Hematopoietic multipotent progenitor cell treated with erythropoietin and hydrocortisone succinate and interleukin-3 and kit ligand, for 17 days (in vitro differentiated cells): ENCODE measurements around the gene NID1.
"Not testable (repeated sequence)": the region's sequence is repeated elsewhere in the genome, so short reads cannot be mapped to it uniquely, and the experiment has no call there.

Experiments
- DNase-seq: peaks from one replicate; pipeline ENCODE4 v3.0.0-alpha.2; 2015; ENCODE audit warnings: low spot score

NID1 gene

DNA sequence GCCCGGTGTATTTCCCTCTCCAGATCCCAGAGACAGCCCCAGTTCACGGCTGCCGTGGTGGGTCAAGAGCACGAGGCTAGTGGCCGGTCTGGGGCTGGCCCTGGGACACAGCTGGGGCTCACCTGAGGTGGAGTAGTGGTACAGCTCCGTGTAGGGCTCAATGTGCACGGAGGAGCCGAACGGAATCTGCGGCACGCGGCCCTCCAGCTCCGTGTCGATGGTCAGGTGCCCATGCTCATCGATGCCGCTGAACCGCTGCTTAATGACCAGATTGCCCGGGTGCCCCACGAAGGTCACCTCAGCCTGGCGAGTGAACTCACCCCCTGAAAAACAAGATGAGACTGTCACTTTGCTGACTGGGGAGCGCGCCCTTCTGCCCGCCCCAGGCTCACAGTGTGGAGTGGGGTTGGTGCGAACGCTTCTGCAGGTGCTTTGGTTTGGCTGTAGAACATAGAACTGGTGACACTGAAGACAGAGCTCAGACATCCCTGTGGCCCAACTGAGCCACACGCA lies 35.4 kb downstream of the NID1 start:
- no peak for DNase-seq

DNA sequence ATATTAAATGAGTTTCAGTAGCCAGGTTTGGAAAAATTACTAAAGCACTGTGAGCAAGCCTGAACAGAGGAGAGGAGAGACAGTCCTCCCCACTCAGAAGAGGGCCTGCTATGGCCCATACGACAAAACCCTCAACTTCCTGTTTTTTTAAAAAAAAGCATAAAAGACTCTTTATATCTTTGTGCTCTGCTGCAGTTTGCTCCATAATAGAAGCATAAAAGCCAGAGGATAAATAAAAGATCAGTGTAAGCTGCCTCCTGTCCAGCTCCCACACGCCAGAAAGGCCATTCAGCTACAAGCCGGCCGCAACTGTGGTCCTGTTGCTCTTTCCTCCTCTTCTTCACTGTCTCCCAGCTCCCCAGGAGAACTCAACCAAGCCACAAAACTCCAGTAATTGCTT lies 37.8 kb downstream of the NID1 start:
- no peak for DNase-seq

DNA sequence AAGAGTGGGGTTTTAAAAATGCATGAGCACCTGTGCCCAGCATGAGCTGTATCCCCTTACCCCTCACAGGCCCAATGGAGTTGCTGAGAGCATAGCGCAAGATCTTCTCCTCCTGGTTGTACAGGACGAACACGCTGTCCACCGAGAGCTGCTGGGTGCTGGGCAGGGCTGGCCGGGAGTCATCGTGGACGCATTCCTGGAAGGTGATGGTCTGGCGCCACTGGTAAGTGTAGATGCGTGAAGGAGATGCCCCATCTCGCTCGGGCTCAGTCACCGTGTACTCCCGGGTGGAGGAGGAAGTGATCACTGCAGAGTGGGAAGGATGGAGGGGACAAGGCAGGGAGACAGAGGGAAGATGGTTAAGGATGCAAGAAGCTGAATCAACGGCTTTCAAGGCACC lies 39.1 kb downstream of the NID1 start:
- no peak for DNase-seq

DNA sequence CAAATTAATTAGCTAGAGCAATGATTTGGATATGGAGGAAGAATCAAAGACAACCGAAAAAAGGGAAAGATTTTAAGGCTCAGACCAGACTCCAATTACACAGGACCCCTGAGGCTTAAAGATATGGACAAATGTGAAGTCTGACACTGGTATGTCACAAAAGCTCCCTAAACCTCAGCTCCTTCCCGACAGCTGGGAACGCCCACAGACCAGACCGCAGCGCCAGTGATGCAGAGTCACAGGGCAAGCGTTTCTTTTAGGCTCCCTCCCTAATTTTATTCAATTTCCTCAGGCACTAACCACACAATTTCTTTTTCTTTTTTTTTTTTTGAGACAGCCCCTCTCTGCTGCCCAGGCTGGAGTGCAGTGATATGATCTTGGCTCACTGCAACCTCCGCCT lies 40.2 kb downstream of the NID1 start:
- DNase-seq, result no peak

DNA sequence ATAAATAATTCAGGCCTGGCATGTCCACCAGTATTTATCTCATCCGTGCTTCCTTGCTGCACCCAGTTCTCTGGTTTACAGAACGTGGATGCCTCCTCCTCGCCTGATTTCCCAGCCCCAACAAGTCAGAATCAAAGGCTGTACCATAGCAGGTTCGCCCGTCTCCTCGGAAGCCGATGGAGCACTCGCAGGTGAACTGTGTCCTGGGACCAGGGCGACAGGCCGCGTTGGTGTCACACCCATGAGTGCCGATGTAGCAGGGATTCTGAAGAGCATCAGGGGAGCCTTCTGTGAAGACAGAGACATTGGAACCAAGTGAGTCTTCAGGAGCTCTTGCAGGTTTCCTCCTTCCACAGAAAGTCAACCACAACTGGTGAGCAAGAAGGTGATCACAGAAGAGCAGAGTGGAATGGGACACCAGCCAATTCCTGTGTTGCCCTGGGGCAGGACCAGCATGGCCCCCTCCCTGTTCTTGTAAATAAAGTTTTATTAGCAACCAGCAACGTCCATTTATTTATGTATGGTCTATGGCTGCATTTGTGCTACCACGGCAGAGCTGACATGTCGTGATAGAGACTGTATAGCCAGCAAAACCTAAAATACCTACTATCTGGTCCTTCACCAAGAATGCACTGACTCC lies 40.8 kb downstream of the NID1 start:
- DNase-seq, result no peak

GRCh38 chr1:236021424-236022135 lies 43.3 kb downstream of the NID1 start:
- DNase-seq, result no peak

- DNase-seq, result no peak
Observed at GRCh38 chr1:236020359-236021219, 44.3 kb downstream of the NID1 start.

- DNase-seq, result no peak
Observed at GRCh38 chr1:236018885-236019453, 45.9 kb downstream of the NID1 start.

GRCh38 chr1:236016782-236017400 lies 48.0 kb downstream of the NID1 start:
- DNase-seq, result no peak

DNA sequence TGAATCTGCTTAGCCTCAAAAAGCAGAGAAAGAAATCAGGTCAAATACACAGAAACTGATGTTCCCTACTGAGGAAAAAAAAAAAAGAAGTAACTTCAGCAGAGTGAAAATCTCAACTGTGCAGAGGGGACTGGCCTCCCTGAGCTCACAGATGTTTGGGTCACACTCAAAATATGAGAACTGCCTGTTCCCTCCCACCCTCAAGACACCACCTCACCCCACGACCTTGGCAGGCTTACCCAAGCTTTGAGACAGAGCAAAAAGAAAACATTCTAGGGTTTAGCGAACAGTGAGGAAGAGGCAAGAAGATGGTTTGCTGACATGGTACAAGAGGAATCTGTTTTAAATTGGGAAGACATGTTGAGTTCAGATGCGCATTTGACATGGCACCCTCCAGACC lies 48.8 kb downstream of the NID1 start:
- no peak for DNase-seq

DNA sequence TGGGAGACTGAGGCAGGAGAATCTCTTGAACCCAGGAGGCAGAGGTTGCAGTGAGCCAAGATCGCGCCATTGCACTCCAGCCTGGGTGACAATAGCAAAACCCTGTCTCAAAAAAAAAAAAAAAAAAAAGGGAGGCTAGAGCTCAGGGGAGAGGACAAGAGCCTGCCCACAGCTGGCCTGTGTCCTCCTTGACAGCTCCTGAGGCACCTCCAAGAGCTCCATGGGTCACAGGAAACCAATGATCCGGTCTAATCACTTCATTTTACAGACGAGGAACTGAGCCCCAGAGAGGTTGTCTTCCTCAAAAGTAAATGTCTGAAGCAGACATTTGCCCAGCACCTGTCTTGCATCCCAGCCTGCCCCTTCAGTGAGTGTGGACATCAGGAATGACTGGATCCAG lies 49.4 kb downstream of the NID1 start:
- no peak for DNase-seq

DNA sequence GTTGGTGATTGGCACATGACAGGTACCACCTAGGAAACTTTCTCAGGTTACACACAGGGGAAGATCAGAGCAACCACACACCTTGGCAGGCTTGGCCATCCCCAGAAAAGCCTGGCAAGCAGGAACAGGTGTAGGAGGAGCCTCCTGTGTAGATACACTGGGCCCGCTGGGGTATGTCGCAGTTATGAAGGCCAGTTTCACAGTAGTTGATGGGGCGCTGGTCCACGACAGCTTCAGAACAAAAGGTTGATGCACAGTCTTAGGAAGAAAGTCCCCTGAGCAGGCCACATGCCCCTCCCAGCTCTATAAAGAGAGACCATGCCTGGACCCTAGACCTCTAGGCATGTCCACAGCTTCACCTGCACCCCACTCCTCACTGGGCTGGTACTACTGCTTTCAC lies 51.6 kb downstream of the NID1 start:
- no peak for DNase-seq

GRCh38 chr1:236011641-236012040 lies 53.2 kb downstream of the NID1 start:
- DNase-seq, result no peak

DNA sequence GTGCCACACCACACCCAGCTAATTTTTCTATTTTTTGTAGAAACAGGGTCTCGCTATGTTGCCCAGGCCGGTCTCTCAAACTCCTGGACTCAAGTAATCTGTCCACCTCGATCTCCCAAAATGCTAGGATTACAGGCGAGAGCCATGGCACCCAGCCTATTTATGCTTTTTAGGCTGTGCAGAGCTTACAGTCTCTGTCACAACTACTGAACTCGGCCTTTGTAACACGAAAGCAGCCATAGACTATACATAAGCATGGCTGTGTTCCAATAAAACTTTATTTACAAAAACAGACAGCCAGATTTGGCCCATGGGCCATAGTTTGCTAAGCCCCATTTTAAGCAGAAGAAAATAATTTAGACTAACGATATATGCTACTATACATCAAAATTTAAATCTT lies 54.4 kb downstream of the NID1 start:
- no peak for DNase-seq

GRCh38 chr1:236009857-236010256 lies 55.0 kb downstream of the NID1 start:
- no peak for DNase-seq

GRCh38 chr1:236009191-236009590 lies 55.7 kb downstream of the NID1 start:
- DNase-seq, result no peak

DNA sequence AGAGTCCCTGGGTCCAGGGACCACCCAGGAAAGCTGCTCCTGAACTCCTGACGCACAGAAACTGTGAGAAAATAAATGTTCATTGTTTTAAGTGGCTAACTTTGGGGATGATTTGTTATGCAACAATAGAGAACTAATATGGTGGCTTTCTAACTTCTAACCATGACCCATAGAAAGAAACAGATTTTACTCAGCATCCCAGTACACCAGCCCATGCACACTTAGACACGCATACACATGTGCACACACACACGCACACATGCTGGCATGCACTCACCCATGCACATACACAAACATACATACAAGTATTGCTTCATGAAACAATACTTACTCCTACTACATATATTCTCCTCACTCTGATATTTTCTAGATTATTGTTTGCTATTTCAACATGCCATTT lies 57.1 kb downstream of the NID1 start:
- no peak for DNase-seq

- DNase-seq, result not testable (repeated sequence)
Observed at GRCh38 chr1:236003058-236003457, 61.8 kb downstream of the NID1 start.

DNA sequence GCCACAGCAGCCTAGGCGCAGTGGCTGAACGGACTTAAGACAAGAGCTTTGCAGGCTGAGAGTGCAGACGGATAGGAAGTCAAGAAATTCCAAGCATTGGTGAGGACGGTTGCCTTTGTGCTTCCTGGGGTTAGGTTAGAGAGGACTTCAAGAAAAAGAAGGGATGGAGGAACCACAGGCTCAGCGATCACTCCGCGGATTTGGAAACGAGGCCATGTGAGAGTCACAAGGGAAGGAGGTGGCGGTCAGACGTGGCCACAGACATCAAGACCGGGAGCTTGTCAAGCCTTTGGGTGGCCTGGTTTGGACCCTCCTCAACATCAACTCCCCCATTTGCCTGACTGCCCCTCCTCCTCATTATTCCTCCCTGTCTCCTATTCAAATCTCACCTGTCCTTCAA lies 62.3 kb downstream of the NID1 start:
- no peak for DNase-seq

- no peak for DNase-seq
Observed at GRCh38 chr1:236002025-236002390, 62.9 kb downstream of the NID1 start.

DNA sequence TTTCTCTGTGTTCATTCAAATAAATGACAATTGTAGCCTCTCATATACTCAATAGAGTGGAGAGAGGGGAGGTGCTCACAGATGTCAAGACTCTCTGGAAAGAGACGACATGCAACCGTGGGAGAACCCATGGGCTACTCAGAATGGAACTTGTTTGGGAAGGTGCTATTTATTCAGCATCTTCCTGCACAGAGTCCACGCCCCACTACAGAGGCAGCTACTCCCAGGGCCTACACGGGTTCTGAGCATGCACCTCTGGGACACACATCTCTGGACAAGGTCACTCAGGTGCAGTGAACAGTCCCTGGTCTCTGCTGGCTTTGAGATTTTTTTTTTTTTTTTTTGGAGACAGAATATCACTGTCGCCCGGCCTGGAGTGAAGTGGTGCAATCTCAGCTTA lies 64.1 kb downstream of the NID1 start:
- DNase-seq, result no peak

- DNase-seq, result no peak
Observed at GRCh38 chr1:235999259-235999925, 65.5 kb downstream of the NID1 start.
